ENCODE measurements around the gene PRMT3.

GRCh38 chr11:20351751-20352262 is 35.7 kb upstream of the PRMT3 start:
- TF ChIP-seq CTCF (IDR thresholded peaks at IDR 0.05) = no peak
- no peak for TF ChIP-seq POLR2A (IDR thresholded peaks at IDR 0.05)
- no peak for TF ChIP-seq POLR2AphosphoS5 (IDR thresholded peaks at IDR 0.05; ENCODE audit: insufficient read depth in 1 of 2, low read depth in 1 of 2)
